ENCODE results near the gene RABGAP1L.

RABGAP1L gene

DNA sequence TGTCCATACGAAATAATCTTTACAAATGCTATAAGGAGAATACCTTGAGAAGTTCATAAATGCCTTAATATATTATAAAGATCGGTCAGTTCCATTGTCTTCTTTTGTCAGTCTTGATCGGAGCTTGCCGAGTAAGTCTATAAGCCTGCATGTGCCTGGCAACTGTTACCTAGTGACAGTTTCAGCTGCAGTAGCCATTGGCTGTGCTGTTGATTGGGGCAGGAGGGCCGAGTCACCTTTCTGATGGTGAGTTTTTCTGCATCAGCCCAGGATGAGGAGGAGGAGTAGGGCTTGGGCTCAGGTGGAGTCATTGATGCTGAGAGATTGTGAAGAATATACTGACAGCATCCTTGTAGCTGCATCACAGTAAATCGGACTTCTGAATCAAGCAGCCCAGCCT is 286.5 kb downstream of the RABGAP1L start:
- H3K36me3 ChIP-seq (ENCODE audit: low read length), result no peaks in the 10 kb centered on the region
- no peak overlapping the region for H3K4me3 ChIP-seq (ENCODE audit: insufficient read depth, low read length, poor library complexity, severe bottlenecking)
- no peaks in the 10 kb centered on the region for H3K27me3 ChIP-seq (ENCODE audit: low read length)
- no peaks in the 10 kb centered on the region for H4K20me1 ChIP-seq (ENCODE audit: low read depth, low read length)
- no peak overlapping the region for H2AFZ ChIP-seq (ENCODE audit: low read depth, low read length, severe bottlenecking)
- no peak overlapping the region for H3K4me2 ChIP-seq (ENCODE audit: low read depth, low read length, poor library complexity, severe bottlenecking)
- H3F3A ChIP-seq (ENCODE audit: insufficient read depth), result 0 out of 2 replicates have a peak, but pooled peaks cover 5% of the 10 kb centered on the region
- TF ChIP-seq, protein P1, sequence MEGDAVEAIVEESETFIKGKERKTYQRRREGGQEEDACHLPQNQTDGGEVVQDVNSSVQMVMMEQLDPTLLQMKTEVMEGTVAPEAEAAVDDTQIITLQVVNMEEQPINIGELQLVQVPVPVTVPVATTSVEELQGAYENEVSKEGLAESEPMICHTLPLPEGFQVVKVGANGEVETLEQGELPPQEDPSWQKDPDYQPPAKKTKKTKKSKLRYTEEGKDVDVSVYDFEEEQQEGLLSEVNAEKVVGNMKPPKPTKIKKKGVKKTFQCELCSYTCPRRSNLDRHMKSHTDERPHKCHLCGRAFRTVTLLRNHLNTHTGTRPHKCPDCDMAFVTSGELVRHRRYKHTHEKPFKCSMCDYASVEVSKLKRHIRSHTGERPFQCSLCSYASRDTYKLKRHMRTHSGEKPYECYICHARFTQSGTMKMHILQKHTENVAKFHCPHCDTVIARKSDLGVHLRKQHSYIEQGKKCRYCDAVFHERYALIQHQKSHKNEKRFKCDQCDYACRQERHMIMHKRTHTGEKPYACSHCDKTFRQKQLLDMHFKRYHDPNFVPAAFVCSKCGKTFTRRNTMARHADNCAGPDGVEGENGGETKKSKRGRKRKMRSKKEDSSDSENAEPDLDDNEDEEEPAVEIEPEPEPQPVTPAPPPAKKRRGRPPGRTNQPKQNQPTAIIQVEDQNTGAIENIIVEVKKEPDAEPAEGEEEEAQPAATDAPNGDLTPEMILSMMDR (IDR thresholded peaks at IDR 0.05; ENCODE audit: insufficient read depth, low read length, poor library complexity, severe bottlenecking), result no peak
- no peak for TF ChIP-seq EZH2phosphoT487 (conservative IDR thresholded peaks at IDR 0.05; ENCODE audit: low read length)
- no peaks in the 10 kb centered on the region for H3K9me3 ChIP-seq (ENCODE audit: insufficient read depth, low read length)
- peaks cover 9% of the 10 kb centered on the region for H3K79me2 ChIP-seq (ENCODE audit: insufficient read depth, low read length)
- H3K27ac ChIP-seq (ENCODE audit: low read depth, low read length), result no peak overlapping the region
- no peak overlapping the region for H3K9ac ChIP-seq (ENCODE audit: low read length)
- no peaks in the 10 kb centered on the region for H3K9me2 ChIP-seq (replicated peaks; ENCODE audit: insufficient read depth, low read length)

DNA sequence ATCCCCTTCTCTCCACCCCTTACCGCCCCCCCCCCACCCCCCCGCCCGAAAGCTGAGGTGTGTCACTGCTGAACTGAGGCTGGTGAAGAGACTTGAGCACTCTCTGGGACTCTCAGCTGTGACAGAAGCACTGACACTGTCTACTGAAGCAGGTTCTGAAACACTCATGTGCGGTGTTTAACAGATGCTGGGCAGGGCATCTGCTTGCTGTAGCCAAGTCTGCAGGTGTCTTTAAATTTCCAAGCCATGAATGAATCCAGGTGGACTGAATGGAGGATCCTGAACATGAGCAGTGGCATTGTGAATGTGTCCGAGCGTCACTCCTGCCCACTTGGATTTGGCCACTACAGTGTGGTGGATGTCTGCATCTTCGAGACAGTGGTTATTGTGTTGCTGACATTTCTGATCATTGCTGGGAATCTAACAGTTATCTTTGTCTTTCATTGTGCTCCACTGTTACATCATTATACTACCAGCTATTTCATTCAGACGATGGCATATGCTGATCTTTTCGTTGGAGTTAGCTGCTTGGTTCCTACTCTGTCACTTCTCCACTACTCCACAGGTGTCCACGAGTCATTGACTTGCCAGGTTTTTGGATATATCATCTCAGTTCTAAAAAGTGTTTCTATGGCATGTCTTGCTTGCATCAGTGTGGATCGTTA is 288.7 kb downstream of the RABGAP1L start, which contains the start of gene GPR52:
Gene GPR52 (plus strand): TSS at position 99 of the 665 bp plus-strand sequence. CDS start 148 bp downstream, at position 247.
- H3K9me3 ChIP-seq (ENCODE audit: insufficient read depth, low read length), result no peaks in the 10 kb centered on the region
- no peak for TF ChIP-seq EZH2phosphoT487 (conservative IDR thresholded peaks at IDR 0.05; ENCODE audit: low read length)
- TF ChIP-seq, protein P1 (IDR thresholded peaks at IDR 0.05; ENCODE audit: insufficient read depth, low read length, poor library complexity, severe bottlenecking), result no peak
- H2AFZ ChIP-seq (ENCODE audit: low read depth, low read length, severe bottlenecking), result no peak within 1 kb of the TSS
- no peaks in the 10 kb centered on the region for H3K36me3 ChIP-seq (ENCODE audit: low read length)
- no peaks in the 10 kb centered on the region for H3K9me2 ChIP-seq (replicated peaks; ENCODE audit: insufficient read depth, low read length)
- no peak within 1 kb of the TSS for H3K9ac ChIP-seq (ENCODE audit: low read length)
- no peak within 1 kb of the TSS for H3K27ac ChIP-seq (ENCODE audit: low read depth, low read length)
- peaks cover 9% of the 10 kb centered on the region for H3K79me2 ChIP-seq (ENCODE audit: insufficient read depth, low read length)
- H3K4me3 ChIP-seq (ENCODE audit: insufficient read depth, low read length, poor library complexity, severe bottlenecking), result no peak within 1 kb of the TSS
- H3F3A ChIP-seq (ENCODE audit: insufficient read depth), result 0 out of 2 replicates have a peak, but pooled peaks cover 5% of the 10 kb centered on the region
- H3K27me3 ChIP-seq (ENCODE audit: low read length), result no peaks in the 10 kb centered on the region
- H3K4me2 ChIP-seq (ENCODE audit: low read depth, low read length, poor library complexity, severe bottlenecking), result no peak within 1 kb of the TSS
- no peaks in the 10 kb centered on the region for H4K20me1 ChIP-seq (ENCODE audit: low read depth, low read length)

DNA sequence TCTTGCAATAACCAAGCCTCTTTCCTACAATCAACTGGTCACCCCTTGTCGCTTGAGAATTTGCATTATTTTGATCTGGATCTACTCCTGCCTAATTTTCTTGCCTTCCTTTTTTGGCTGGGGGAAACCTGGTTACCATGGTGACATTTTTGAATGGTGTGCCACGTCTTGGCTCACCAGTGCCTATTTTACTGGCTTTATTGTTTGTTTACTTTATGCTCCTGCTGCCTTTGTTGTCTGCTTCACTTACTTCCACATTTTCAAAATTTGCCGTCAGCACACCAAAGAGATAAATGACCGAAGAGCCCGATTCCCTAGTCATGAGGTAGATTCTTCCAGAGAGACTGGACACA is 289.2 kb downstream of the RABGAP1L start:
- H4K20me1 ChIP-seq (ENCODE audit: low read depth, low read length), result no peaks in the 10 kb centered on the region
- no peaks in the 10 kb centered on the region for H3K27me3 ChIP-seq (ENCODE audit: low read length)
- H3K9me2 ChIP-seq (replicated peaks; ENCODE audit: insufficient read depth, low read length), result no peaks in the 10 kb centered on the region
- no peak overlapping the region for H3K27ac ChIP-seq (ENCODE audit: low read depth, low read length)
- H3K9me3 ChIP-seq (ENCODE audit: insufficient read depth, low read length), result no peaks in the 10 kb centered on the region
- 0 out of 2 replicates have a peak, but pooled peaks cover 5% of the 10 kb centered on the region for H3F3A ChIP-seq (ENCODE audit: insufficient read depth)
- H3K4me3 ChIP-seq (ENCODE audit: insufficient read depth, low read length, poor library complexity, severe bottlenecking), result no peak overlapping the region
- TF ChIP-seq, protein P1 (IDR thresholded peaks at IDR 0.05; ENCODE audit: insufficient read depth, low read length, poor library complexity, severe bottlenecking), result no peak
- TF ChIP-seq EZH2phosphoT487 (conservative IDR thresholded peaks at IDR 0.05; ENCODE audit: low read length), result no peak
- H3K4me2 ChIP-seq (ENCODE audit: low read depth, low read length, poor library complexity, severe bottlenecking), result no peak overlapping the region
- H3K79me2 ChIP-seq (ENCODE audit: insufficient read depth, low read length), result peaks cover 9% of the 10 kb centered on the region
- no peak overlapping the region for H3K9ac ChIP-seq (ENCODE audit: low read length)
- H2AFZ ChIP-seq (ENCODE audit: low read depth, low read length, severe bottlenecking), result no peak overlapping the region
- no peaks in the 10 kb centered on the region for H3K36me3 ChIP-seq (ENCODE audit: low read length)
